ENCODE results near the gene CCP110. TPM values are rescaled to one million over a fixed set of nuclear protein-coding genes. Genes with fewer than 3 reads are reported as not detected.
"Not testable (repeated sequence)": the region's sequence is repeated elsewhere in the genome, so short reads cannot be mapped to it uniquely, and the experiment has no call there.

Gene CCP110
- total and polyA plus RNA-seq, 12 donors, result 3.0 to 14.0 (median 9.9) TPM

GRCh38 chr16:19542138-19542821, 18.5 kb downstream of the CCP110 start:
- H3K36me3 ChIP-seq (replicated peaks in 1 of 2), result peaks cover 0 to 31% of the 10 kb centered on the region in 2 donors
- intact Hi-C loops (cut with DNase I), result no loop called here

GRCh38 chr16:19543278-19543996, 19.7 kb downstream of the CCP110 start:
- WGBS, 4 donors, result 82 to 89% (median 86%) methylated on average over 10 of the region's 10 CpGs

More at GRCh38 chr16:19542138-19542821, 18.5 kb downstream of the CCP110 start:
- Histone ChIP-seq H3K27me3 (no peaks in the 10 kb centered on the region), H3K4me1 (replicated peaks in 1 of 2) (no peaks in the 10 kb centered on the region), H3K9me3 (replicated peaks in 1 of 3) (peaks cover 0 to 5% (median 0%) of the 10 kb centered on the region in 3 donors), H3K27ac (no peak overlapping the region), H3K4me3 (no peak overlapping the region)
- TF ChIP-seq, protein P1, sequence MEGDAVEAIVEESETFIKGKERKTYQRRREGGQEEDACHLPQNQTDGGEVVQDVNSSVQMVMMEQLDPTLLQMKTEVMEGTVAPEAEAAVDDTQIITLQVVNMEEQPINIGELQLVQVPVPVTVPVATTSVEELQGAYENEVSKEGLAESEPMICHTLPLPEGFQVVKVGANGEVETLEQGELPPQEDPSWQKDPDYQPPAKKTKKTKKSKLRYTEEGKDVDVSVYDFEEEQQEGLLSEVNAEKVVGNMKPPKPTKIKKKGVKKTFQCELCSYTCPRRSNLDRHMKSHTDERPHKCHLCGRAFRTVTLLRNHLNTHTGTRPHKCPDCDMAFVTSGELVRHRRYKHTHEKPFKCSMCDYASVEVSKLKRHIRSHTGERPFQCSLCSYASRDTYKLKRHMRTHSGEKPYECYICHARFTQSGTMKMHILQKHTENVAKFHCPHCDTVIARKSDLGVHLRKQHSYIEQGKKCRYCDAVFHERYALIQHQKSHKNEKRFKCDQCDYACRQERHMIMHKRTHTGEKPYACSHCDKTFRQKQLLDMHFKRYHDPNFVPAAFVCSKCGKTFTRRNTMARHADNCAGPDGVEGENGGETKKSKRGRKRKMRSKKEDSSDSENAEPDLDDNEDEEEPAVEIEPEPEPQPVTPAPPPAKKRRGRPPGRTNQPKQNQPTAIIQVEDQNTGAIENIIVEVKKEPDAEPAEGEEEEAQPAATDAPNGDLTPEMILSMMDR (IDR thresholded peaks at IDR 0.05), result no peak
- no peak for TF ChIP-seq POLR2A (IDR thresholded peaks at IDR 0.05)
- WGBS, 4 donors, result 89 to 91% (median 90%) methylated on average over 3 of the region's 3 CpGs
- DNase-seq, result no peak

DNA sequence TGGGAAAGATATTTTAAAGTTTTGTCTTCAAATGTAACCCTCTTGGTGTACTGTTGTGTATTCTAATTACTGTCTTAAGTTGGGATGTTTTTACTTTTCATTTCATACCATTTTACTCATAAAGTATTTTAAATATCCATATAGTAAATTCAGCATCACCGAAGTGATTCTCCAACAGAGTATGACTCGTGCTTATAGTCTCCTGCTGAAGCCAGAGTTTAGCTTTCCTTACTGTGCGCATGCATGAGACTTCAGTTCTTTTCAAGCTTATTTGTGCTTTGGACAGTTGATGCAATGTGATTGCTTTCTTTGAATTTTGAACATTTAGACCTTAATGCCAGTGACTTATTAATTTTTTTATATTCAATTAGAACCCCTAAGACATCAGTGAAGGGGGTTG, 24.4 kb downstream of the CCP110 start:
- no peak overlapping the region for H3K27ac ChIP-seq
- WGBS, 4 donors, result 92 to 100% (median 96%) methylated on average over 3 of the region's 3 CpGs
- DNase-seq, result no peak
- H3K9me3 ChIP-seq (replicated peaks in 1 of 3), result peaks cover 0 to 5% (median 0%) of the 10 kb centered on the region in 3 donors
- H3K27me3 ChIP-seq, result no peaks in the 10 kb centered on the region
- no peak overlapping the region for H3K4me3 ChIP-seq
- H3K4me1 ChIP-seq (replicated peaks in 1 of 2), result no peaks in the 10 kb centered on the region
- TF ChIP-seq POLR2A (IDR thresholded peaks at IDR 0.05), result no peak
- TF ChIP-seq, protein P1 (IDR thresholded peaks at IDR 0.05), result no peak
- H3K36me3 ChIP-seq (replicated peaks in 1 of 2), result peaks cover 0 to 34% of the 10 kb centered on the region in 2 donors
- intact Hi-C loops (cut with DNase I), result no loop called here

More at GRCh38 chr16:19543278-19543996, 19.7 kb downstream of the CCP110 start:
- H3K27me3 ChIP-seq; H3K4me3 ChIP-seq; H3K4me1 ChIP-seq (replicated peaks in 1 of 2); DNase-seq; intact Hi-C loops (cut with DNase I); H3K27ac ChIP-seq; H3K9me3 ChIP-seq (replicated peaks in 1 of 3): not testable (repeated sequence)
- H3K36me3 ChIP-seq (replicated peaks in 1 of 2), result peaks cover 0 to 31% of the 10 kb centered on the region in 2 donors

GRCh38 chr16:19549673-19550072, 25.9 kb downstream of the CCP110 start:
- Histone ChIP-seq H3K27ac (no peak overlapping the region), H3K27me3 (no peaks in the 10 kb centered on the region), H3K4me1 (replicated peaks in 1 of 2) (peaks cover 0 to 3% of the 10 kb centered on the region in 2 donors), H3K36me3 (replicated peaks in 1 of 2) (peaks cover 0 to 29% of the 10 kb centered on the region in 2 donors), H3K4me3 (no peak overlapping the region), H3K9me3 (replicated peaks in 1 of 3) (peaks cover 0 to 5% (median 0%) of the 10 kb centered on the region in 3 donors)
- no peak for DNase-seq
- no peak for TF ChIP-seq POLR2A (IDR thresholded peaks at IDR 0.05)
- TF ChIP-seq, protein P1 (IDR thresholded peaks at IDR 0.05), result no peak
- intact Hi-C loops (cut with DNase I), result no loop called here
